HEK293T (cell line): ENCODE data around the gene UMODL1.

ENCODE experiments used
- PKNOX1 ChIP-seq: fragments of 450-650 bp; IDR thresholded peaks from 2 replicates; pipeline ENCODE4 v1.6.1; 2016
- SP1 ChIP-seq: fragments of 450-650 bp; IDR thresholded peaks from 2 replicates; pipeline ENCODE4 v1.6.1; 2017
- ZNF384 ChIP-seq: fragments of 450-650 bp; IDR thresholded peaks from 2 replicates; pipeline ENCODE4 v1.6.1; 2016

DNA sequence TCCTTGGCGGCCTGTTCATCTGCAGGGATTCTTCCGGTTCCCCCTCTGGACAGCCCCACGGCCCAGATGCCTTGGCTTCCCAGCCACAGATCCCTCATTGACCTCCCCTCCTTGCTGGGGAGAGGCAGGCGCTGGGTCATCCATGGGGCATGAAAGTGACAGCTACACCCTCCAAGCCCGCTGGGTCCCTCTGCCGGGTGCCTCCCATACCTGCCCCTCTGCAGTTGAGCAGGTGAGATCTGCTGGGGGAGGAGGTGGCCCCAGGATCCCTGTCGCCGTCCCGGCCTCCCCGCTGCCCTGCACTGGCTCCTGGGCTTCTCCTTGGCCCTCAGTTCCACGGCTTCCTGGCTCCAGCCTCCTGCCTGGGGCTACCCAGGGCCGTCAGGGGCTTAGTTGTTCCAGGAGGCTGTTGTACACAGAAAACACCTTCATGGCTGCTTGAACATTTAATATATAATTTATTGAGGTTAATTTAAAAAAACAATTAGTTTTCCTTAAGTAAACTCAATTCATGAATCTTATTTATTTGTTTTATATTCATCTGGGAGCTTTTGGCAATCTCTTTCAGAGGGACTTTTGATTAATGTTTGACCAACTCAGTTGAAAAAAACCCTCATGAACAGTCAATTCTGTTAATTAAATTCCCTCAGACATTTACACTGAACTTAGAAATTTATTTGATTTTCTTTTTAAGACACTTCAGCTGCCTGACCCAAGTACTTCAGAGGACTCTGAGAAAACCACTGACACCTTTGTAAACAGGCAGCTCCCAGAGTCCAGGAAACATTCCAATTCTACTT lies 80.2 kb downstream of the UMODL1 start:
- TF ChIP-seq PKNOX1 (no peak), SP1 (no peak), ZNF384 (no peak)
